MM.1S (cell line): ENCODE results near the gene CYYR1.

Source experiments
- DNase-seq: peaks from one replicate; pipeline ENCODE4 v3.0.0-alpha.2; 2015
- H2AFZ ChIP-seq: fragments of 300-600 bp; sonication (generic); 2 replicates; pipeline ENCODE4 v1.6.0; 2016; ENCODE audit warnings: antibody characterized with exemption, low read length
- H3F3A ChIP-seq: fragments of 300-600 bp; sonication (generic); 2 replicates; pipeline ENCODE4 v1.6.1; 2016; ENCODE audit warnings: mild to moderate bottlenecking, antibody characterized with exemption, low read length, moderate library complexity, mixed read lengths; ENCODE audit not compliant: insufficient read depth
- H3K27ac ChIP-seq: fragments of 300-600 bp; sonication (generic); 2 replicates; pipeline ENCODE4 v1.5.1; 2016; ENCODE audit warnings: mild to moderate bottlenecking, low read length
- H3K27me3 ChIP-seq: fragments of 300-600 bp; sonication (generic); replicated peaks from 2 replicates; pipeline ENCODE4 v1.6.0; 2016; ENCODE audit warnings: low read length; ENCODE audit not compliant: insufficient read depth
- H3K36me3 ChIP-seq: fragments of 300-600 bp; sonication (generic); replicated peaks from 2 replicates; pipeline ENCODE4 v1.6.1; 2016; ENCODE audit warnings: mild to moderate bottlenecking, low read length, mixed read lengths; ENCODE audit not compliant: insufficient read depth
- H3K4me1 ChIP-seq: fragments of 300-600 bp; sonication (generic); 2 replicates; pipeline ENCODE4 v1.6.1; 2016; ENCODE audit warnings: low read length, mixed read lengths
- H3K4me2 ChIP-seq: fragments of 300-600 bp; sonication (generic); 2 replicates; pipeline ENCODE4 v1.6.0; 2016; ENCODE audit warnings: low read depth, low read length
- H3K4me3 ChIP-seq: fragments of 300-600 bp; sonication (generic); 2 replicates; pipeline ENCODE4 v1.5.1; 2016; ENCODE audit warnings: low read length, mixed read lengths
- H3K79me2 ChIP-seq: fragments of 300-600 bp; sonication (generic); 2 replicates; pipeline ENCODE4 v1.6.1; 2016; ENCODE audit warnings: mixed run types, low read length, mixed read lengths
- H3K9ac ChIP-seq: fragments of 300-600 bp; sonication (generic); 2 replicates; pipeline ENCODE4 v1.6.1; 2016; ENCODE audit warnings: low read length, mixed read lengths
- H3K9me2 ChIP-seq: fragments of 300-600 bp; sonication (generic); replicated peaks from 2 replicates; pipeline ENCODE4 v1.6.1; 2016; ENCODE audit warnings: mild to moderate bottlenecking, low read length, mixed read lengths; ENCODE audit not compliant: insufficient read depth
- H3K9me3 ChIP-seq: fragments of 300-600 bp; sonication (generic); replicated peaks from 2 replicates; pipeline ENCODE4 v1.6.1; 2016; ENCODE audit warnings: mild to moderate bottlenecking, low read length, mixed read lengths; ENCODE audit not compliant: insufficient read depth
- H4K20me1 ChIP-seq: fragments of 300-600 bp; sonication (generic); 2 replicates; pipeline ENCODE4 v1.6.1; 2016; ENCODE audit warnings: mild to moderate bottlenecking, low read length, moderate library complexity, mixed read lengths; ENCODE audit not compliant: insufficient read depth
- EZH2 ChIP-seq: fragments of 300-600 bp; sonication (generic); optimal IDR thresholded peaks from 2 replicates; pipeline ENCODE3; 2017; ENCODE audit warnings: low read depth, mild to moderate bottlenecking, antibody characterized with exemption, low read length, mixed read lengths
- EZH2phosphoT487 ChIP-seq: fragments of 300-600 bp; sonication (generic); IDR thresholded peaks from 2 replicates; pipeline ENCODE4 v1.6.1; 2018; ENCODE audit warnings: antibody characterized with exemption, low read length
- TF ChIP-seq, protein P1 (sequence below): fragments of 300-600 bp; sonication (generic); IDR thresholded peaks from 2 replicates; pipeline ENCODE4 v1.5.1; 2016; ENCODE audit warnings: antibody characterized with exemption, low read length, mixed read lengths

Gene CYYR1

DNA sequence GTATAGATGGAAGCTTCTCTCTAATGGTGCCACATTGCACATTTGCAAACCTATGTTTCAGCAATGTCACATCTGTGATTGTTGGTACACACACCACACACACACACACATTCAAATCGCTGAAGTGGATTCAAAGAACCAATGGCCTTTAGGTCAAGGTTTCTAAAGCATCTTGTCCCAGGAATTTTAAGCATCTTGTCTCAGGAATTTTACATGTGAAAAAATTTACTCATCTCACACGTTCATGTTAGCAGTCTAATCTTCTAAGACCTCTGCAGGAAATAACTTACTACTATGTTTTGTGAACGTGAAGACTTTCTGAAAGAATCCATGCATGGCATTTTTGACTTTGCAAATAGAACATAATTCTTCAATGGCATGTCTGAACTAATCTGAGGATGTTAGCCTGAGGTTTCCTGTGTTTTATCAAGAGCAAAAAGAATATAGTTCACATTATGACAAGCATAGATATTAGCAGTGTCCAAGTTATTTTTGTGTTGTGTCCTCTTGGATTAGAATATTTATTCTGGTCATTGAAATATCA lies 125.1 kb downstream of the CYYR1 start:
- Histone ChIP-seq H3K27ac (no peak overlapping the region), H3F3A (no peaks in the 10 kb centered on the region), H3K9me3 (no peaks in the 10 kb centered on the region), H3K9ac (no peak overlapping the region), H3K27me3 (no peaks in the 10 kb centered on the region), H3K9me2 (no peaks in the 10 kb centered on the region), H3K4me3 (no peak overlapping the region), H3K4me2 (no peak overlapping the region), H4K20me1 (no peaks in the 10 kb centered on the region), H3K4me1 (no peaks in the 10 kb centered on the region), H3K36me3 (no peaks in the 10 kb centered on the region), H2AFZ (no peak overlapping the region), H3K79me2 (no peaks in the 10 kb centered on the region)
- no peak for TF ChIP-seq EZH2phosphoT487
- TF ChIP-seq EZH2: no peak
- TF ChIP-seq, protein P1, sequence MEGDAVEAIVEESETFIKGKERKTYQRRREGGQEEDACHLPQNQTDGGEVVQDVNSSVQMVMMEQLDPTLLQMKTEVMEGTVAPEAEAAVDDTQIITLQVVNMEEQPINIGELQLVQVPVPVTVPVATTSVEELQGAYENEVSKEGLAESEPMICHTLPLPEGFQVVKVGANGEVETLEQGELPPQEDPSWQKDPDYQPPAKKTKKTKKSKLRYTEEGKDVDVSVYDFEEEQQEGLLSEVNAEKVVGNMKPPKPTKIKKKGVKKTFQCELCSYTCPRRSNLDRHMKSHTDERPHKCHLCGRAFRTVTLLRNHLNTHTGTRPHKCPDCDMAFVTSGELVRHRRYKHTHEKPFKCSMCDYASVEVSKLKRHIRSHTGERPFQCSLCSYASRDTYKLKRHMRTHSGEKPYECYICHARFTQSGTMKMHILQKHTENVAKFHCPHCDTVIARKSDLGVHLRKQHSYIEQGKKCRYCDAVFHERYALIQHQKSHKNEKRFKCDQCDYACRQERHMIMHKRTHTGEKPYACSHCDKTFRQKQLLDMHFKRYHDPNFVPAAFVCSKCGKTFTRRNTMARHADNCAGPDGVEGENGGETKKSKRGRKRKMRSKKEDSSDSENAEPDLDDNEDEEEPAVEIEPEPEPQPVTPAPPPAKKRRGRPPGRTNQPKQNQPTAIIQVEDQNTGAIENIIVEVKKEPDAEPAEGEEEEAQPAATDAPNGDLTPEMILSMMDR: no peak
- no peak for DNase-seq

DNA sequence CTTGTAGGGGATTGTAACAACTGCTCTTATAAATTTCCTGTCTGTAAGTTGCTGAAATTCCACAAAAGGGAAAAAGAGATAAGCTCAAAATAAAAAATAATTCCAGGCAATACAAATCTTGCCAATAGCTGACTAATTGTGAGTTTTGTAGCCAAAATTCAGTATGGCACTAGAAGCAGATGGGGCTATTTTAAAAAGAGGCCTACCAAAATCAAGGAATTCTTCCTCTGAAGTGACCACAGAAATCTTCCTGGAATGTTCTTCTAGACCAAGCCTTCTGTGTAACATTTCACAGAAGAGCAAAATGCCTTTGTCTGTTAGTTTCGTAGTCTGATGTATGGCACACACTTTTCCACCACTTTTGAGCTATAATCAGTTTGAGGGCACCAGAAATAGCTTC lies 127.6 kb downstream of the CYYR1 start:
- H3F3A ChIP-seq: no peaks in the 10 kb centered on the region
- H4K20me1 ChIP-seq: no peaks in the 10 kb centered on the region
- no peaks in the 10 kb centered on the region for H3K36me3 ChIP-seq
- H3K79me2 ChIP-seq: no peaks in the 10 kb centered on the region
- H3K4me2 ChIP-seq: no peak overlapping the region
- H3K4me3 ChIP-seq: no peak overlapping the region
- H3K9me2 ChIP-seq: no peaks in the 10 kb centered on the region
- no peaks in the 10 kb centered on the region for H3K27me3 ChIP-seq
- H3K27ac ChIP-seq: no peak overlapping the region
- H2AFZ ChIP-seq: no peak overlapping the region
- TF ChIP-seq EZH2phosphoT487: no peak
- no peak for TF ChIP-seq EZH2
- TF ChIP-seq, protein P1: no peak
- DNase-seq: no peak
- no peaks in the 10 kb centered on the region for H3K9me3 ChIP-seq
- no peak overlapping the region for H3K9ac ChIP-seq
- H3K4me1 ChIP-seq: no peaks in the 10 kb centered on the region

DNA sequence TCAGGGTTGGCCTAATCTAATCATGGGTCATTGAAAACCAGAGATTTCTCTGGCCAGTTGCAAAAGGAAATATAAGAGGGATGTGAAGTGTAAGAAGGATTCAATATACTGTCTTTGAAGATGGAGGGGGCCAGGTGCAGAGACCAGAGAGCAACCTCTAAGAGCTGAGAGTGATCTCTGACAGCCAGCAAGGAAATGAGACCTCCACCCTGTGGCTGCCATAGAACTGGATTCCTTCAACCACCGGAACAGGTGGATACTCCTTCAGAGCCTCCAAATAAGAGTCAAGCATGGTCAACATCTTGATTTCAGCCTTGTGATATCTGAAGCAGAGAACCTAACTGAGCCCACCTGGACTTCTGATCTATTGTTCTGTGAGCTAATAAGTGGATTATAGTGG lies 128.4 kb downstream of the CYYR1 start:
- Histone ChIP-seq H2AFZ (no peak overlapping the region), H3F3A (no peaks in the 10 kb centered on the region)
- TF ChIP-seq, protein P1: no peak
- TF ChIP-seq EZH2phosphoT487 (no peak), EZH2 (no peak)

More for the DNA sequence above, 128.4 kb downstream of the CYYR1 start:
- no peak overlapping the region for H3K4me3 ChIP-seq
- no peaks in the 10 kb centered on the region for H3K27me3 ChIP-seq
- no peaks in the 10 kb centered on the region for H3K9me3 ChIP-seq
- H4K20me1 ChIP-seq: no peaks in the 10 kb centered on the region
- no peak overlapping the region for H3K27ac ChIP-seq
- H3K36me3 ChIP-seq: no peaks in the 10 kb centered on the region
- H3K9ac ChIP-seq: no peak overlapping the region
- no peak for DNase-seq
- H3K4me1 ChIP-seq: no peaks in the 10 kb centered on the region
- no peaks in the 10 kb centered on the region for H3K79me2 ChIP-seq
- no peaks in the 10 kb centered on the region for H3K9me2 ChIP-seq
- H3K4me2 ChIP-seq: no peak overlapping the region
